AG09309 (cell line): ENCODE measurements around the gene DYNLT2B.
"Not testable (repeated sequence)": the region's sequence is repeated elsewhere in the genome, so short reads cannot be mapped to it uniquely, and the experiment has no call there.

ENCODE experiments used
- DNase-seq: peaks from one replicate; pipeline ENCODE4 v3.0.0-alpha.2; 2010; ENCODE audit warnings: low read depth
- H3K4me3 ChIP-seq: 2 replicates; pipeline ENCODE4 v1.5.1; 2011; ENCODE audit warnings: mild to moderate bottlenecking, low read depth, low read length, moderate library complexity; ENCODE audit not compliant: control insufficient read depth
- CTCF ChIP-seq: IDR thresholded peaks from 2 replicates; pipeline ENCODE4 v1.5.1; 2011; ENCODE audit warnings: mild to moderate bottlenecking, low read depth, low read length, inconsistent platforms; ENCODE audit not compliant: insufficient read depth, control insufficient read depth; ENCODE audit errors: missing control alignments

DYNLT2B gene

GRCh38 chr3:196317687-196318467 is at the start of gene DYNLT2B:
Gene DYNLT2B (minus strand): TSS chr3:196318240. CDS start chr3:196318152, 88 bp downstream.
- no peak for TF ChIP-seq CTCF
- DNase-seq = peak; percentile 43
- H3K4me3 ChIP-seq = peak within 1 kb of the TSS; percentile 64

GRCh38 chr3:196365736-196366135 is 47.7 kb upstream of the DYNLT2B start:
- H3K4me3 ChIP-seq = no peak overlapping the region
- TF ChIP-seq CTCF = no peak
- DNase-seq = no peak

GRCh38 chr3:196360586-196360985 is 42.5 kb upstream of the DYNLT2B start:
- TF ChIP-seq CTCF = no peak
- no peak overlapping the region for H3K4me3 ChIP-seq
- no peak for DNase-seq

- DNase-seq, H3K4me3 ChIP-seq: not testable (repeated sequence)
Measured at GRCh38 chr3:196358540-196358939, 40.5 kb upstream of the DYNLT2B start.

- TF ChIP-seq CTCF = no peak
- DNase-seq = no peak
- H3K4me3 ChIP-seq = no peak overlapping the region
Measured at GRCh38 chr3:196357905-196358304, 39.9 kb upstream of the DYNLT2B start.

GRCh38 chr3:196356556-196356955 is 38.5 kb upstream of the DYNLT2B start:
- no peak for DNase-seq
- TF ChIP-seq CTCF = no peak
- no peak overlapping the region for H3K4me3 ChIP-seq

- no peak overlapping the region for H3K4me3 ChIP-seq
- DNase-seq = no peak
- TF ChIP-seq CTCF = no peak
Measured at GRCh38 chr3:196355668-196356067, 37.6 kb upstream of the DYNLT2B start.
